Astrocyte of the cerebellum (primary cell): ENCODE results near the gene CRYBA2.
A peak's percentile ranks its signal among the peaks of the same experiment; 100 is the strongest.

Source experiments
- DNase-seq: peaks from one replicate; pipeline ENCODE4 v3.0.0-alpha.2; 2011; ENCODE audit warnings: low read depth
- H3K4me3 ChIP-seq: 2 replicates; pipeline ENCODE4 v1.5.1; 2011; ENCODE audit warnings: mild to moderate bottlenecking, low read depth, low read length, moderate library complexity
- CTCF ChIP-seq: IDR thresholded peaks from 2 replicates; pipeline ENCODE4 v1.5.1; 2012; ENCODE audit warnings: low read length, low read depth, moderate library complexity, mild to moderate bottlenecking; ENCODE audit errors: missing control alignments
- in situ Hi-C: cut with HindIII; loops from 2 replicates; pipeline ENCODE4 v1.10.0; 2017; ENCODE audit warnings: low sequenced_read_pairs

Gene CRYBA2

GRCh38 chr2:219009294-219009693 is 16.1 kb upstream of the CRYBA2 start:
- in situ Hi-C loops: no loop called here
- no peak for TF ChIP-seq CTCF
- no peak overlapping the region for H3K4me3 ChIP-seq
- DNase-seq: no peak

- no peak for TF ChIP-seq CTCF
- H3K4me3 ChIP-seq: no peak overlapping the region
- in situ Hi-C loops: no loop called here
- DNase-seq: no peak
Measured at GRCh38 chr2:219003979-219004378, 10.8 kb upstream of the CRYBA2 start.

GRCh38 chr2:219003267-219003634 is 10.0 kb upstream of the CRYBA2 start:
- DNase-seq: no peak
- in situ Hi-C loops: no loop called here
- no peak overlapping the region for H3K4me3 ChIP-seq
- no peak for TF ChIP-seq CTCF

GRCh38 chr2:219002395-219003266 is 9.4 kb upstream of the CRYBA2 start:
- peak; percentile 22 for TF ChIP-seq CTCF
- in situ Hi-C loops: no loop called here
- H3K4me3 ChIP-seq: no peak overlapping the region
- no peak for DNase-seq

- in situ Hi-C loops: no loop called here
- DNase-seq: no peak
- H3K4me3 ChIP-seq: no peak overlapping the region
- TF ChIP-seq CTCF: no peak
Measured at GRCh38 chr2:219001577-219002394, 8.6 kb upstream of the CRYBA2 start.

GRCh38 chr2:219001100-219001576 is 7.9 kb upstream of the CRYBA2 start:
- no peak for DNase-seq
- no peak overlapping the region for H3K4me3 ChIP-seq
- TF ChIP-seq CTCF: no peak
- in situ Hi-C loops: no loop called here
